K562 (cell line): ENCODE results near the gene CMSS1. TPM values are rescaled to one million over a fixed set of nuclear protein-coding genes. Genes with fewer than 3 reads are reported as not detected.

ENCODE experiments used
- ATAC-seq: fragments of 200-7000 bp; cut with Tn5 transposase; 3 replicates; pipeline ENCODE4 v1.9.1; 2020; ENCODE audit warnings: moderate library complexity
- BruUV-seq: library from RNA; stranded (reverse); fragments of 400-500 nt; replicated peaks from 2 replicates; lab custom pipeline; 2021; lab: Mats Ljungman, UMichigan
- CTCF ChIA-PET: fragments of 300-600 bp; formaldehyde crosslinking; extraction: SDS; loops from one replicate; lab custom pipeline; 2021; ENCODE audit warnings: low intra/inter-chr PET ratio; lab: Yijun Ruan, JAX
- POLR2A ChIA-PET: fragments of 300-600, 350-650 bp; sonication (Branson Sonifier 250); formaldehyde crosslinking; extraction: SDS; loops from one replicate; lab custom pipeline; 2021; ENCODE audit warnings: antibody characterized with exemption, inconsistent platforms; lab: Yijun Ruan, JAX
- DNase-seq, 4 experiments: peaks; one replicate each; pipeline versions ENCODE4 v3.0.0 to v3.0.0-alpha.2; 2011 to 2018; ENCODE audit warnings: low spot score in 3 of 4, mixed read lengths in 3 of 4; ENCODE audit errors: extremely low read depth in 1 of 4
- FAIRE-seq: peaks from 2 replicates; lab custom pipeline; 2011; peaks lifted over from hg19 to GRCh38; lab: Jason Lieb, UNC
- H2AFZ ChIP-seq: 2 replicates; pipeline ENCODE4 v1.6.0; 2011; ENCODE audit warnings: low read depth, low read length, control low read depth, inconsistent platforms
- H3K27ac ChIP-seq: fragments of 200-600 bp; 3 replicates; pipeline ENCODE4 v1.8.0; 2011; ENCODE audit warnings: low read depth, mild to moderate bottlenecking, control low read depth, inconsistent platforms, low read length, moderate library complexity, mixed read lengths; ENCODE audit errors: extremely low read depth
- H3K27me3 ChIP-seq, 2 experiments: fragments of 300-600 bp in 1 of 2; 2 replicates in 1 of 2; 3 replicates in 1 of 2; pipeline versions ENCODE4 v1.6.0 to v1.8.0; 2011; ENCODE audit warnings: inconsistent platforms in 2 of 2, low read length in 2 of 2, mild to moderate bottlenecking in 1 of 2, mixed read lengths in 1 of 2, moderate library complexity in 1 of 2; ENCODE audit not compliant: control insufficient read depth in 2 of 2, insufficient read depth in 2 of 2
- H3K36me3 ChIP-seq: fragments of 300-600 bp; 3 replicates; pipeline ENCODE4 v1.8.0; 2011; ENCODE audit warnings: mild to moderate bottlenecking, low read length, inconsistent platforms; ENCODE audit not compliant: control insufficient read depth, insufficient read depth
- H3K4me1 ChIP-seq, 2 experiments: fragments of 200-600 bp in 1 of 2; replicated peaks in 1 of 2; 2 replicates in 1 of 2; 3 replicates in 1 of 2; pipeline versions ENCODE4 v1.5.1 to v1.8.0; 2011; ENCODE audit warnings: inconsistent platforms in 2 of 2, low read length in 2 of 2, mild to moderate bottlenecking in 1 of 2, mixed read lengths in 1 of 2, moderate library complexity in 1 of 2; ENCODE audit not compliant: control insufficient read depth in 2 of 2, insufficient read depth in 2 of 2
- H3K4me2 ChIP-seq: 2 replicates; pipeline ENCODE4 v1.6.1; 2011; ENCODE audit warnings: low read length, control low read depth, inconsistent platforms, mixed read lengths; ENCODE audit not compliant: insufficient read depth
- H3K4me3 ChIP-seq: fragments of 200-600 bp; sonication (generic), shearing (Covaris generic); 2 replicates; pipeline ENCODE4 v1.5.1; 2016; ENCODE audit warnings: control low read depth, inconsistent platforms
- H3K79me2 ChIP-seq: fragments of 200-600 bp; 3 replicates; pipeline ENCODE4 v1.8.0; 2011; ENCODE audit warnings: low read length, inconsistent platforms; ENCODE audit not compliant: control insufficient read depth, insufficient read depth
- H3K9ac ChIP-seq, 2 experiments: 2 replicates each; pipeline versions ENCODE4 v1.6.0 to v1.6.1; 2011; ENCODE audit warnings: low read depth in 2 of 2, low read length in 2 of 2, control low read depth in 1 of 2, inconsistent platforms in 1 of 2, mild to moderate bottlenecking in 1 of 2, mixed read lengths in 1 of 2; ENCODE audit not compliant: insufficient read depth in 1 of 2
- H3K9me1 ChIP-seq: one replicate; pipeline ENCODE4 v1.6.0; 2011; ENCODE audit warnings: inconsistent platforms, mild to moderate bottlenecking, low read length, moderate library complexity; ENCODE audit not compliant: control insufficient read depth, insufficient read depth
- H3K9me3 ChIP-seq: replicated peaks from 2 replicates; pipeline ENCODE4 v1.5.1; 2011; ENCODE audit warnings: low read depth, low read length, inconsistent platforms; ENCODE audit not compliant: control insufficient read depth, insufficient read depth
- H4K20me1 ChIP-seq: replicated peaks from 2 replicates; pipeline ENCODE4 v1.6.1; 2011; ENCODE audit warnings: low read length, inconsistent platforms, mixed read lengths; ENCODE audit not compliant: control insufficient read depth, insufficient read depth
- ATF2 ChIP-seq: sonication (generic); formaldehyde crosslinking; IDR thresholded peaks from 2 replicates; pipeline ENCODE4 v1.8.1; 2022; ENCODE audit warnings: missing genetic modification reagents
- E2F5 ChIP-seq: sonication (generic); formaldehyde crosslinking; IDR thresholded peaks from 2 replicates; pipeline ENCODE4 v1.8.0; 2022; ENCODE audit warnings: mild to moderate bottlenecking, missing genetic modification reagents
- PYGO2 ChIP-seq: fragments of 450-650 bp; IDR thresholded peaks from 2 replicates; pipeline ENCODE4 v1.6.1; 2016; ENCODE audit warnings: mild to moderate bottlenecking, missing genetic modification characterization, moderate library complexity, missing compliant biosample characterization
- THAP7 ChIP-seq: fragments of 250-450 bp; sonication (Bioruptor Pico); IDR thresholded peaks from 2 replicates; pipeline ENCODE4 v1.5.0; 2021
- ZZZ3 ChIP-seq: fragments of 450-650 bp; IDR thresholded peaks from 2 replicates; pipeline ENCODE4 v1.6.1; 2016; ENCODE audit warnings: antibody characterized with exemption, mild to moderate bottlenecking, moderate library complexity
- WGBS: fragments of 100-300 bp; shearing (Covaris generic); methylation state at CpG from one replicate; pipeline ENCODE4 v1.1.6; 2016; ENCODE audit warnings: low coverage, mixed read lengths; ENCODE audit not compliant: insufficient coverage; ENCODE audit errors: missing lambda C conversion rate; 5-methylcytosine and 5-hydroxymethylcytosine counted together
- in situ Hi-C: fragments of 300-500 bp; cut with MboI; formaldehyde crosslinking; loops from 4 replicates; pipeline ENCODE4 v1.15.0; 2018; ENCODE audit warnings: inconsistent platforms, mixed read lengths
- intact Hi-C: fragments of 100-400 bp; cut with micrococcal nuclease; formaldehyde crosslinking; loops from 2 replicates; pipeline ENCODE4 v1.14.2; 2022
- polyA plus RNA-seq, 8 experiments: library from polyadenylated mRNA; depleted of rRNA in 4 of 8; stranded (reverse) in 5 of 8; unstranded in 3 of 8; fragments of >200 nt; fragmentation: Nextera tagmentation in 2 of 8; fragmentation: Illumina TruSeq in 1 of 8; extraction: Ambion mirVana in 2 of 8; extraction: Trizol in 1 of 8; gene quantifications; 2 replicates each; pipeline versions ENCODE4 v1.2.1 to v1.2.3, GENCODE V29; 2011 to 2014; ENCODE audit warnings: inconsistent platforms in 1 of 8, missing spikeins in 1 of 8
- total RNA-seq, 7 experiments: library from RNA; depleted of rRNA in 6 of 7; stranded (reverse); fragments of >200 nt in 6 of 7; fragmentation: Illumina TruSeq in 2 of 7; extraction: Trizol in 2 of 7; gene quantifications; 2 replicates each; pipeline versions ENCODE4 v1.2.1 to v1.2.3, GENCODE V29; 2011 to 2021; ENCODE audit warnings: low replicate concordance in 1 of 7

Gene CMSS1
- total and polyA plus RNA-seq, 9 of the 15 experiments (the other 6 are each of a cell fraction or from before 2014, with no cell fraction given): 46.9 to 109 (median 72.3) TPM

- in situ Hi-C loops: no loop called here
Observed at GRCh38 chr3:100225883-100226282, 408.2 kb downstream of the CMSS1 start.

More at GRCh38 chr3:100225883-100226282, 408.2 kb downstream of the CMSS1 start:
- ATAC-seq (no peak), FAIRE-seq (no peak), DNase-seq (no peak)
- WGBS: 75% methylated on average over 8 of the region's 8 CpGs
- H4K20me1 ChIP-seq: no peaks in the 10 kb centered on the region
- no peak overlapping the region for H3K27ac ChIP-seq
- ChIA-PET CTCF (no interaction called here), POLR2A (interaction anchor here (0.6 kb wide), 1 partner anchor 31 kb away, joined by 3 read pairs; no protein-coding TSS in a partner anchor)
- peaks cover 4 to 11% of the 10 kb centered on the region in 2 experiments; a peak in 3 of 5 replicates for H3K4me1 ChIP-seq
- no peaks in the 10 kb centered on the region for H3K79me2 ChIP-seq
- no peak overlapping the region for H3K4me3 ChIP-seq
- no peaks in the 10 kb centered on the region for H3K27me3 ChIP-seq
- no peaks in the 10 kb centered on the region for H3K9me1 ChIP-seq
- H3K9ac ChIP-seq: no peak overlapping the region
- peak overlapping the region; percentile 39; the same call in 1 of the 2 replicates for H2AFZ ChIP-seq
- no TSS peak for BruUV-seq
- intact Hi-C loops: no loop called here
- H3K4me2 ChIP-seq: no peak overlapping the region
- H3K36me3 ChIP-seq: no peaks in the 10 kb centered on the region
- 0 out of 2 replicates have a peak, but pooled peaks cover 1% of the 10 kb centered on the region for H3K9me3 ChIP-seq
- TF ChIP-seq ZZZ3 (no peak), ATF2 (CRISPR knock-in tag) (no peak), E2F5 (no peak), PYGO2 (no peak), THAP7 (CRISPR knock-in tag) (no peak)
